Stimulated activated CD4-positive, alpha-beta T cell treated with anti-CD3 and anti-CD28 coated beads, Interleukin-2, amount 100 ng/mL, for 48 hours (primary cell): ENCODE data around the gene PITPNM3.

Experiments used
- DNase-seq, 2 donors: peaks; one replicate each; pipeline ENCODE4 v3.0.0-alpha.2; 2020

PITPNM3 gene

GRCh38 chr17:6551356-6551755, 5.0 kb downstream of the PITPNM3 start:
- DNase-seq: no peak

GRCh38 chr17:6549384-6550036, 6.8 kb downstream of the PITPNM3 start:
- no peak for DNase-seq

DNA sequence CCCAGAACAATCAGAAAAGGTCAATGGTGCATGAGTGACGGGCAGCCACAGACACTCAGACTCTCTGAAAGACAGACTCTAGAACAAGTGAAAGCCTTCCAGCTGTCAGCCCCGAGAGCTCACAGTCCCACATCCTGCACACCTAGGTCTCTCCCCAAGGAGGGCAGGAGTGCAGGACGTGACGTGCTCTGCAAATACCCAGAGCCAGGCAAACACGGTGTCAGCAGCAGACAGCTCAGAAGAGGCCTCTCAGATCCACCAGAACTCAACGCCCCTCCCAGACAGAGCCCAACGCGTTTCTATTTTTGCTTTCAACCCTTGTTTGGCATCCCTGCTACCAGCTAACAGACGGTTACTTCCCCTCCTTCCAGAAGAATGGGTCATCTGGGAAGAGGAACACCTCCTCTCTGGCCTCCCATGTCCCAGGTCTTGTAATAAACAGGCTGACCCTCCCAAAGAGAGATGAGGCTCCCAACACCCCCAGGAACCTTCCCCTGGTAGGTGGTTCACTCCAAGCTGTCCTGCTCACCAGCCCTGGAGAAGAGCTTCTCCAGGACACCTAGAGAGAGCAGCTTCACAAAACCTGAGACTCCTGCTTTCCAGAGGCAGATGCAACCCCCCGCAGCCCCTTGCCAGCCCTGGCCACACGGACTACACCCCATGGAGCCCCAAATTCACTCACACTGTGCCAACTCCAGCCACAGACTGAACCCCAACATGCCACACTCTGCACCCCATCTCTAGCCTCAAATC, 7.6 kb downstream of the PITPNM3 start:
- no peak for DNase-seq

- no peak for DNase-seq
These were observed 8.3 kb downstream of the PITPNM3 start for GRCh38 chr17:6548034-6548433.

DNA sequence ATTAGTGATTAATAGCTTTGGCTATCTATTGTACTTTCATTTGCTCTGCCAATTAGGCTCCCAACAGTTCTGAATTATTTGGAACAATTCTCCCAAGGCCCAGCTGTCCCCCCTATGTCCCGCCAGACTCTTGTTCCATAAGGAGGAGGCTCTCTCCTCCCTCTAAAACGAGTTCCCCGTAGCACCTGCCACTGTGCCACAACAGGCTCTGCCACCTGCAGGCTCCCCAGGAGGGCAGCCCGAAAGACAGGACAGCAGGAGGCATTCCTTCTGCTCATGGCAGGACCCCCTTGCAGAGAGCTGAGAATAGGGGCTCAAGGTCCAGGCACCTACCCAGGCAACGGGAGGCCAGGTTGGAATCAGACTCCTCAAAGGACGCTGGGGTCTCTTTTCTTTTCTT, 9.0 kb downstream of the PITPNM3 start:
- no peak for DNase-seq

DNA sequence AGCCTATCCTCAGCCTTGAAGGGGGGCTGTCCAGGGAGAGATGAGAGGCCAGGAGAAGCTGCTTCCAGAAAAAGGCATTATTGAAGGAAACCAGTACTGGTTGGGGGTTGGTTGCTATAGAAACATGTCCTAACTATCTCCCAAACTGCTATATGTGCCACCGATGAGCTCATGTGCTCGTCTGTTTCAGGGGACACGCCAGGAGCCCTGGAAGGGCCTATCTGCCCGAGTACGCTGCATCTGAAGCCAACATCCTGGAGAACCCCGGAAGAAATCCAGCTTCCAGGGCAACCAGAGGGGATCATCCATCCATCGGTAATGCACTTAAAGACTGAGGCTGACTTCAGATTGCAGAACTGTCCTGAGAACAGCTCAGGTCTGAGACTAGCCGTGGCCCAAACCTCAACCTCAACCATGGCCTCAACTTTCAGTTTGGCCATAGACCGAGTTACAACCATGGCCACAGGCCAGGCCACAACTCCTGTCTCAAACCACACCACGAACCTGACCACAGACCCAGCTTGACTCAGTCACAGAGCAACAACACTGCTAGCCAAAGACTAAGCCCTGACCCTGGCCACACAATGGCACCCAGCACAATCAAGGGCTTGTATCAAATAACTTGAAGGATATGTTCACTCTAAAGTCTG, 10.2 kb downstream of the PITPNM3 start:
- DNase-seq: no peak

GRCh38 chr17:6545291-6545690, 11.1 kb downstream of the PITPNM3 start:
- no peak for DNase-seq

DNA sequence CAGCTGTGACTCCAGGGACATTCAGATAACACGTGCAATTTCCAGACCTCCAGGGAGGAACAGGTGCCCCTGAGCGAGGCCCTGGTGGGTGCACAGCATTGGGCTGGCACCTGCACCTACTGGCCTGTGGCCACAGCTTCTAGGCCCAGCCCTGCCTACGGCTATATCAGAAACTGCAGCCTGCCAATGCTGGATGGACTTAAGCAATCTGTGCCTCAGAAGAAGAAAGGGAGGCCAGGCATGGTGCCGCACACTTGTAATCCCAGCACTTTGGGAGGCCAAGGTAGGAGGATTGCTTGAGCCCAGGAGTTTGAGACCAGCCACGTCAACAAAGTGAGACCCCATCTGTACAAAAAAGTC, 12.4 kb downstream of the PITPNM3 start:
- no peak for DNase-seq

DNA sequence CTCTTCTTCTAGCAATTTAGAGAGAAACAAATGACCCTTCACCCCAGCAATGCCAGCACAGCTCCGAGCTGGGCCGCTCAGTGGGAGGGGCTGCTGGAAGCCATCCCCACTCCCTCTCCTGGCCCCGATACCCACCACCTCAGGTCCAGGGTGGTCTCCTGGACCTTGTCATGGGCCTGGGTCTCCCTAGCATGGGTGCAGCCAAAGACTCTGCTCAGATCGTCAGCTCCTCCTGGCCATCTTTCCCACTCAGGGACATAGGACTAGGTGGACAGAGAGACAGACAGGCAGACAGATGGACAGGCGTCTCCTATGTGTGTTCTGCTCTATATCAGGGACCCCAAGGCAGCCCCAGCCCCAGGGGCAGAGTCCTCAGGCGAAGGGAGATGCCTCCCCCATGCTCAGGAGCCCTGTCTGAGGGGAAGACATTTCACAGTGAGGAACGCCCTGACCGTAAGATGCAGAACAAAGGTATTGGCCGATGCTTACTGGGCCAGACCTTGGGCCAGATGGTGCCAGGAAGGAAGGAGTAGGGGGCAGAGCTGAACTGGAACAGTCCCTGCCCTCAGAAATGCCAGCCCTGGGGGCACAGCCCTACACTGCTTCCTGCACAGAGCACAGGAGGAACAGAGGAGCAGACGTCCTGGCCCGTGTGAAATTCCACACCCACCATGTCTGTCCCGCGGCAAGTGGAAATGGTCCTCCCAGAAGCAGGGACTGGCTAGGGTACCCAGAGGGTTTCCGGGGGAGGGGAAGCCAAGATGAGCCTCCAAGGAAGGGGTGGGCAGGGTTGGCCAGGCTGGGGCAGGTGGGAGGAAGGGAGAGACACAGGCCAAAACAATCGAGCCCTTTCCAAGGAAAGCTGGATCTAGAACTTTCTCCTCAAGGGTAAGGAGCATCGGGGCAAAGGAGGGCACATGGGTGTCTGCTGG, 13.0 kb downstream of the PITPNM3 start:
- no peak for DNase-seq

GRCh38 chr17:6542577-6542976, 13.8 kb downstream of the PITPNM3 start:
- DNase-seq: no peak

- no peak for DNase-seq
These were observed 14.5 kb downstream of the PITPNM3 start for GRCh38 chr17:6541886-6542285.

DNA sequence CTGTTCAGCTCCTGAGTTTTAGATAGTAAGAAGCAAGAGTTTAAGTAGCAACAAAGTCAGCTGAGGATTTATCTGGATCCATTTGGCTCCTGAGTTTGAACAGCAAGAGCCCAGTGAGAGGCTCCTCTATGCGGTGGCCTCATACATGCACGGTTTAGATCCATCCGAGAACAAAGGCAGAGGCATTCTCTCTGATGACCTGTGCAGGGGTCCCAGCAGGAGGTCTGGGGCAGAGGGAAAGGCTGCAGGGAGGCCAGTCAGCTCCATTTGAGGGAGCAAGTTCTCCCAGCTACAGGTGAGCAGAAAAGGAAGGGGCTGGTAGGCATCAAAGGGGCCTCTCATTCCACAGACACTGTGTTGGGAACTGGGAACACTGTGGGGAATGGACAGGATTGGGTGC, 16.5 kb downstream of the PITPNM3 start:
- no peak for DNase-seq

- DNase-seq: no peak
These were observed 19.7 kb downstream of the PITPNM3 start for GRCh38 chr17:6536566-6537065.

GRCh38 chr17:6536053-6536452, 20.3 kb downstream of the PITPNM3 start:
- no peak for DNase-seq

GRCh38 chr17:6534846-6535514, 21.4 kb downstream of the PITPNM3 start:
- DNase-seq: no peak

- no peak for DNase-seq
These were observed 23.9 kb downstream of the PITPNM3 start for GRCh38 chr17:6532441-6532885.

DNA sequence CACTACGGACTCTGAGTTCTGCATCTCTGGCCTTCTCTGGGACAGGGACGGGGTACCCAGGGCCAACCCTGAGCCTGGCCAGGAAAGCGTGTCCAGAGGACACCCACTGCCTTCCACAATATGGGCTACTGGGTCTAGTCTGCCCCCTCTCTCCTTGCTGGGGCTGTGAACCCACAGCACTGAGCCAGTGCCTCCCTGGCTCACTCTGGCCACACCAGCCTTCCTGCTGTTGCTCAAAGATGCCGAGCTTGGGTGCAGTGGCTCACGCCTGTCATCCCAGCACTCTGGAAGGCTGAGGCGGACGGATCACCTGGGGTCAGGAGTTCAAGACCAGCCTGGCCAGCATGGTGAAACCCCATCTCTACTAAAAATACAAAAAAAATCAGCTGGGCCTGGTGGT, 24.8 kb downstream of the PITPNM3 start:
- no peak for DNase-seq

- no peak for DNase-seq
These were observed 25.9 kb downstream of the PITPNM3 start for GRCh38 chr17:6530324-6530920.

DNA sequence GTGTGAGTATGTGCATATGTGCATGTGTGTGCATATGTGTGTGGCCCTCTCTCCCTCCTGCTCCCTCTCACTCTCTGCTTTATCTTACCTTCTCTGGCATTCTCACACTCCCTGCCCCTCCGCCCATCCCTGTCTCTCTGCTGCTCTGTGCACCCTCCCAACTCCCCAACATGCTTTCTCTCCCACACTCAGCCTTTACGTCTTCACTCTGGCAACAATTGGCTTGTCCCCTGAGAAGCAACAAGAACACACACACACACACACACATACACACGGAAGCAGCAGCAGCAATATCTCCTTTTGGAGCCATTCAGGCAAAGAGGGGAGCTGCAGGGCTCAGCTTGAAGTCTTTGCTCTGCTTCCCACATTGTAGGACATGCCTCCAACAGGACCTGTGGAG, 27.8 kb downstream of the PITPNM3 start:
- no peak for DNase-seq

- DNase-seq: no peak
These were observed 29.8 kb downstream of the PITPNM3 start for GRCh38 chr17:6526362-6527152.

GRCh38 chr17:6525731-6526130, 30.6 kb downstream of the PITPNM3 start:
- DNase-seq: no peak
